ENCODE data around the gene RPL10. TPM values are rescaled to one million over a fixed set of nuclear protein-coding genes. Genes with fewer than 3 reads are reported as not detected.
A peak's percentile ranks its signal among the peaks of the same experiment; 100 is the strongest.

The RPL10 gene
- total RNA-seq (1,000 to 10,000 TPM; 4,733 to 4,862 TPM), polyA plus RNA-seq (1,000 to 10,000 TPM; 5,585 to 7,081 (median 6,663) TPM), total RNA-seq (1,712 to 3,287 (median 2,173) reads per million in 6 experiments)

DNA sequence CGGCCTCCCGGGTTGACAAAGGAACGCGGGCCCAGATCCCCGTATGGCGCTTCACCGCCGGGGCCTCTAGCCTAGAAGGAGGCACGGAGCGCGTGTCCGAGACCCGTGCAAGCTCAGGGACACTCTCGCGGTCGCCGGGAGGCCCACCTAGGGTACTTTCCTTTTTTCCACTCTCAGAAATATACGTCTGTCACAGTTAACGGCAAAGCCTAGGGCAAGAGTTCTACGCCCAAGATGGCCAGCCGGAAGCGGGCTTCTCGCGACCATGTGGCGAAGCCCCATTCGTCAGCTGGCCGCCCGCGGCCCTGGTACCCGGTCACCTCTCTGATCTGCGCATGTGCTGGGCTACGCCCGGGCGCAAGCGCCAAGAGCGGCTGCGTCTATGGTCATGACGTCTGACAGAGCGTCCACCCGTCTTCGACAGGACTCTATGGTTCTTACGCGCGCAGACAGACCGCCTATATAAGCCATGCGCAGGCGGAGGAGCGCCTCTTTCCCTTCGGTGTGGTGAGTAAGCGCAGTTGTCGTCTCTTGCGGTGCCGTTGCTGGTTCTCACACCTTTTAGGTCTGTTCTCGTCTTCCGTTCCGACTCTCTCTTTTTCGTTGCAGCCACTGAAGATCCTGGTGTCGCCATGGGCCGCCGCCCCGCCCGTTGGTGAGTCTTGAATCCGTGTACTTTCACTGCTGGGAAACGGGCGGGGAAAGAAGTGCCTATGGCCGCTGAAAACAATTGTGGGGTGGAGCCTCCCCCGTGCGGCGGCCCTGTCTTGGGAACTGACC, at the start of gene RPL10:
RPL10 (plus strand) TSS at position 490 of the 780 bp plus-strand sequence; CDS start at position 633, 143 bp downstream.
- peak within 1 kb of the TSS; percentile 97 to 100 (median 99) for H3K27ac Mint-ChIP-seq

DNA sequence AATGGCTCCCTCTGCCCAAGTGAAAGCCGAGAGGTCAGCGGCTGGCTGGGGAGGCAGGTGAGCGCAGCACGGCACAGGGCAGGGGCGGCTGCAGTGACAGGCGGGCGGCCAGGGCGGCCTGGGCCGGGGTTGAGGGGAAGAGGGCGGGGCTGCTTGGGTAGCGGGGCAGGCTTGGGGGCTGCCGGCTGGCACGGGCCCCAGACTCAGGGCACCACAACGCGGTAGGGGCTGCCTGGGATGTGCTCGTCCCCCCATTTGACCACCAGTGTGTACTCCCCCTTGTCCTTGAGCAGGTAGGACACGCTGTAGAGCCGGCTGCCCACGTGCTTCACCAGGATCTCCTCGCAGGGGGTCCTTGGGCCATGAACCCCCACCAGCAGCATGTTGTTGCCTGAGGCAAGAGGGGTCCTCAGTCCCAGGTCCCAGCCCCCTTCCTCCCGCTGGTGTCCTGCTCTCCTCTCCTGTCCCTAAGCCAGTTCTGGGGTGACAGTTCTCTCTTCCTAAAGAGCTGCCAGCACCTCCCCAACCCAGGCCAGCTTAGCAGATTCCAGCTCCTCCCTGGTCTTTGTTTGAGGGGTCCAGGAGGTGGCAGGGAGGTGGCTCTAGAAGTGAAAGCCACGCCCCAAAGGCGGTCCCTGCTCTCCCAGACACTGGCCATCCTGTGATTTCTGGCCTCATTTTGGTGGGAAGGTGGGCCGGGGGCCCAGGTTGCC, 49.4 kb upstream of the RPL10 start:
- H3K36me3 Mint-ChIP-seq, result peaks cover 0 to 28% (median 0%) of the 10 kb centered on the region in 3 donors
- H3K27me3 Mint-ChIP-seq, result no peaks in the 10 kb centered on the region
- no peak for ATAC-seq
- peaks cover 6 to 57% (median 46%) of the 10 kb centered on the region in 4 donors for H3K4me1 Mint-ChIP-seq
- DNase-seq, result peak in 1 of 10 donors; percentile 58
- peak overlapping the region in 3 of 10 donors; percentile 18 to 62 (median 18) for H3K4me3 Mint-ChIP-seq
- POLR2A ChIA-PET, result interaction anchor here (1.0 to 6.4 kb wide), 6 partner anchors 9 to 49 kb away, joined by 3 to 101 read pairs (median 6); partner anchors contain the start of genes EMD and FLNA
- H3K27ac Mint-ChIP-seq, result peak overlapping the region in 8 of 10 donors; percentile 29 to 97 (median 96)
- no peaks in the 10 kb centered on the region for H3K9me3 Mint-ChIP-seq

More for the DNA sequence above, at the start of gene RPL10:
- Mint-ChIP-seq H3K9me3 (no peaks in the 10 kb centered on the region), H3K4me3 (peak within 1 kb of the TSS; percentile 94 to 100 (median 96)), H3K4me1 (peaks cover 10 to 32% (median 22%) of the 10 kb centered on the region in 4 donors), H3K27me3 (no peaks in the 10 kb centered on the region), H3K36me3 (peaks cover 13 to 26% (median 16%) of the 10 kb centered on the region in 3 donors)
- POLR2A ChIA-PET, result interaction anchor here (0.7 to 6.0 kb wide), 36 partner anchors 13 to 471 kb away, joined by 3 to 102 read pairs (median 5); partner anchors contain the start of genes ATP6AP1, DNASE1L1, EMD and FAM3A
- DNase-seq, result peak; percentile 64 to 96 (median 87)
- peak; percentile 75 to 82 for ATAC-seq

DNA sequence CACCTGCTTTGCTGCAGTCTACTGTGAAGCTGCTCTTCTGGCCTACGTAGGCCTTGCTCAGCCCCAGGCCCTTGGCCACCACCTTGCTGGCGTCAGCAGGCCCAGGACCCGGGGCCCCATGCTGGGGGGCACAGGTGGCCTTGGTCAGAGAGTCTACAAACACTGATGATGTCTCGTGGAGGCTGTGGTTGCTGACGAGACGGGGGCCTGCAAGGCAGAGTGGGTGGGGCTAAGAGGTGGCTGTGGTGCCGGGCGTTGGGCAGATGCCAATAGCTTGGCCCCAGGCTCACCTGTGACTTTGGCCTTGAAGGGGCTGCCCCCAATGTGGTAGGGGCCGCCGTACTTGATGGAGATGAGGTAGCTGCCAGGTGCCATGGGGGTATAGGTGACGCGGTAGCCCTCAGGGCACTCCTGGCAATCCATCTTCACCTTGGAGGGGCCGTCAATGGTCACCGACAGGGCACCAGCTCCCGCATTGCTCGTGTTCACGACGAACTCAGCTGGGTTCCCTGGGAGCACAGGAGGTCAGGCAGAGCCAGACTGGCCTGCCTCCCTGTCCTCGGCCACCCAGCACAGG, 48.7 kb upstream of the RPL10 start:
- H3K27me3 Mint-ChIP-seq, result no peaks in the 10 kb centered on the region
- DNase-seq (peak in 1 of 10 donors; percentile 59), ATAC-seq (no peak)
- peaks cover 0 to 30% (median 0%) of the 10 kb centered on the region in 3 donors for H3K36me3 Mint-ChIP-seq
- POLR2A ChIA-PET, result interaction anchor here (0.9 to 6.4 kb wide), 9 partner anchors 8 to 198 kb away, joined by 3 to 101 read pairs (median 7); partner anchors contain the start of genes EMD, FLNA and IKBKG
- H3K4me1 Mint-ChIP-seq, result peaks cover 6 to 61% (median 48%) of the 10 kb centered on the region in 4 donors
- H3K9me3 Mint-ChIP-seq, result no peaks in the 10 kb centered on the region
- peak overlapping the region in 8 of 10 donors; percentile 19 to 95 (median 82) for H3K27ac Mint-ChIP-seq
- peak overlapping the region in 5 of 10 donors; percentile 7 to 62 (median 45) for H3K4me3 Mint-ChIP-seq

DNA sequence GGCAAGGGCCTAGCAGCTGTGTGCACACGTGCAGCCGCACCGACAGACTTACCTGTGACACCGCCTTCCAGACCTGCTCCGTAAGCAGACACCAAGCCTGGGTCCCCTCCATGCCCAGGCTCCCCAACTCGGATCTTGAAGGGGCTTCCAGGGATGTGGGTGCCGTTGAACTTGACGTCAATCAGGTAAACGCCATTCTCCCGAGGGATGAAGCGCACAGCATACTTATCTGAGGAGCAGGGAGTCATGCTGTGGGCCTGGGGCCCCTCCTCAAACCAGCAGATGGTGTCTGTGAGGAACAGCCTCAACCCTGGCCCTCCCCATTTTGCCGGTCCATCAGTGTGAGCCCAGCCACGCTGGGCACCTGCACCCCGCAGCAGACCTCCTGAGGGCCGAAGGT, 48.2 kb upstream of the RPL10 start:
- ATAC-seq (no peak), DNase-seq (peak in 1 of 10 donors; percentile 34)
- Mint-ChIP-seq H3K9me3 (no peaks in the 10 kb centered on the region), H3K27me3 (no peaks in the 10 kb centered on the region), H3K36me3 (peaks cover 0 to 30% (median 0%) of the 10 kb centered on the region in 3 donors), H3K4me1 (peaks cover 6 to 61% (median 49%) of the 10 kb centered on the region in 4 donors), H3K4me3 (peak overlapping the region in 6 of 10 donors; percentile 9 to 68 (median 42)), H3K27ac (peak overlapping the region in 9 of 10 donors; percentile 8 to 95 (median 79))
- POLR2A ChIA-PET, result interaction anchor here (0.9 to 6.4 kb wide), 9 partner anchors 8 to 197 kb away, joined by 3 to 101 read pairs (median 7); partner anchors contain the start of genes EMD, FLNA and IKBKG

DNA sequence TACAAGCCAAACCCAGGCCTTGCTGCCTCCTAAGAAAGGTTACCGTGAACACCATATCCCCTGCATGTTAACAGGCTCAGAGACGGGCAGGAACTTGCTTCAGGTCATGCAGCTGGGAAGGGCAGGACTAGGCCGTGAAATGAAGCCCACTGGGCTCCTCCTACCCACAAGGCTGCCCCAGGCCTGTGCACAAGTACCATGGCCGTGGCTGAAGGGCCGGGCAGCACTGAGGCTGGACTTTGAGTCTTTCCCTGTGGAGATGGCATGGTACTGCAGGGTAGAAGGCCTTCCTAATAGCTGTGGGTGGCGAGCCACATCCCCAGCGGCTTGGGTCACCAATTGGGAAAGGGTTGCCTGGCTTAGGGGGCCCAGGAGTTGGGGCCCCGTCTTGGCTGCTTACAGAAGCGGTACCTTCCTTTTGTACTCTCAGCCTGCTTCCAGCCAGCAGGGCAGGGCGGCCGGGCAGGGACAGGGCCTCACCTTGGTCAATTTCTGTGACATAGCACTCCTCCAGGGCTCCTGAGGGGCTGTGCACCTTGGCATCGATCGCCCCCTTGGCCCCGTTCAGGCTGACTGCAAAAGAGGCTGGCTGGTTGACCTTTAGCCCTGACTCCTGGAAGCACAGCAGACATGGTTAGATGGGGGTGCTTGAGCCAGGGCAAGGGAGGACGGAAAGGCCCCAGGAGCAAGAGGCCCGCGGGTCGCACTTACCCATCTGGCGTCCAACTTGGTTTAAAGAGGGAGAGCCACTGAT, 47.6 kb upstream of the RPL10 start:
- Mint-ChIP-seq H3K27me3 (no peaks in the 10 kb centered on the region), H3K36me3 (peaks cover 0 to 34% (median 0%) of the 10 kb centered on the region in 3 donors), H3K27ac (peak overlapping the region in 9 of 10 donors; percentile 31 to 95 (median 85)), H3K4me1 (peaks cover 6 to 61% (median 49%) of the 10 kb centered on the region in 4 donors), H3K4me3 (peak overlapping the region in 9 of 10 donors; percentile 10 to 70 (median 53)), H3K9me3 (no peaks in the 10 kb centered on the region)
- POLR2A ChIA-PET, result interaction anchor here (1.3 to 6.4 kb wide), 8 partner anchors 12 to 197 kb away, joined by 3 to 101 read pairs (median 7); partner anchors contain the start of genes EMD, FLNA and IKBKG
- peak in 1 of 10 donors; percentile 27 for DNase-seq
- peak; percentile 0 to 1 for ATAC-seq

DNA sequence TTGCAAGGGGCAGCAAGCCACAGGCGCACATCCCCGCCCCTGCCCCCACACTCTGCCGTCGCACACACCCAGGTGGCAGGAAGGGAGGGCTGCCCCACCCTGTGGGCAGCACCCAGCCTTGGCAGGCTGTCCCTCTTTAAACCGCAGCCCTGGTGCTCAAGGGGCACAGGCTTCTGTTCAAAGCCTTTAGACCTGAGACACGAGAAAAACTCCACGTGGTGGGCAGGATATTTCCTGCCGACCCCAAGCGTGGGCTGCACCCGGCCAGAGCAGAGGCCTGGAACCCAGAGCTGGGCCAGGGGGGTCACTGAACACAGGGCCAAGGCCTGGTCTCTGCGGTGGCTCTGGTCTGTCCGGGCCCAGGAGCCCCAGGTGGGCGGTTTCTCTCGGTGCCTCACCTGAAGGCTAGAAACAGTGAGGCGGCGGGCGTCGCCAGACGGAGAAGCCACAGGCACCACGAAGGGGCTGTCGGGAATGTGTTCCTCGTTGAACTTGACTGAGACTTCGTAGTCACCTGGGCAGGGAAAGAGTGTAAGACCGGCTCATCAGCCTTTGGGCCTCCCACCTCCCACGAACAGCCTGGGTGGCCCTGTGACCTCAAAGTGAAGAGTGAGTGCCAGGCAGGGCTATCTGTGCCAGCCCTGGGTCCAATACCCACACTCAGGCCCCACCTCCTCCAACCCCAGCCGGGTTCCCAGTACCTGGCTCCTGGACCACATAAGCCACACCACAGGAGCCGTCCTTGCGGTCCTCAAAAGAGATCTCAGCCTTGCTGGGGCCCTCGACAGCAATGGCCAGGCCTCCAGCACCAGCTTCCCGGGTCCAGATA, 46.8 kb upstream of the RPL10 start:
- DNase-seq (peak in 6 of 10 donors; percentile 56 to 83 (median 66)), ATAC-seq (peak; percentile 60 to 79)
- Mint-ChIP-seq H3K4me3 (peak overlapping the region in 9 of 10 donors; percentile 39 to 70 (median 62)), H3K9me3 (no peaks in the 10 kb centered on the region), H3K27me3 (no peaks in the 10 kb centered on the region), H3K4me1 (peaks cover 7 to 65% (median 51%) of the 10 kb centered on the region in 4 donors), H3K27ac (peak overlapping the region; percentile 78 to 95 (median 88)), H3K36me3 (peaks cover 0 to 37% (median 0%) of the 10 kb centered on the region in 3 donors)
- POLR2A ChIA-PET, result interaction anchor here (1.0 to 6.4 kb wide), 7 partner anchors 11 to 35 kb away, joined by 3 to 101 read pairs (median 6); no protein-coding TSS in a partner anchor

DNA sequence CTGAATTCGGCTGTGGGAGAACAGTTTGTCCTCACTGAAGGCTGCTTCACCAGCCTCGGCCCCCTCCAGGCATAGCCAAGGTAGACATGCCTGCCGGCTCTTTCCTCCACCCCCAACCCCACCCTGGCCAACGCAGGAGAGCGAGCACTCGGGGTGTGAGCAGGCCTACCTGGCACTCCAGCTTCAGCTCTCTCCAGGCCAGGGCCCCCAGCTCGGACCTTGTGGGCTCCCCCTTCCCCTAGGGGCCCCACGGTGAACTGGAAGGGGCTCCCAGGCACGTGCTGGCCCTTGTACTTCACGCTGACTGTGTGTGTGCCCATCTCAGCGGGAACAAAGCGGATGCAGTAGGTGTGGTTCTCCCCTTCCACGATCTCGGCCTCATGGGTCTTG, 46.2 kb upstream of the RPL10 start:
- ATAC-seq, result peak; percentile 5 to 7
- POLR2A ChIA-PET, result interaction anchor here (1.0 to 6.4 kb wide), 5 partner anchors 16 to 36 kb away, joined by 3 to 101 read pairs (median 3); no protein-coding TSS in a partner anchor
- peaks cover 0 to 38% (median 0%) of the 10 kb centered on the region in 3 donors for H3K36me3 Mint-ChIP-seq
- no peaks in the 10 kb centered on the region for H3K9me3 Mint-ChIP-seq
- no peak for DNase-seq
- H3K4me1 Mint-ChIP-seq, result peaks cover 8 to 65% (median 52%) of the 10 kb centered on the region in 4 donors
- no peaks in the 10 kb centered on the region for H3K27me3 Mint-ChIP-seq
- H3K27ac Mint-ChIP-seq, result peak overlapping the region; percentile 78 to 95 (median 89)
- peak overlapping the region in 7 of 10 donors; percentile 34 to 70 (median 59) for H3K4me3 Mint-ChIP-seq

DNA sequence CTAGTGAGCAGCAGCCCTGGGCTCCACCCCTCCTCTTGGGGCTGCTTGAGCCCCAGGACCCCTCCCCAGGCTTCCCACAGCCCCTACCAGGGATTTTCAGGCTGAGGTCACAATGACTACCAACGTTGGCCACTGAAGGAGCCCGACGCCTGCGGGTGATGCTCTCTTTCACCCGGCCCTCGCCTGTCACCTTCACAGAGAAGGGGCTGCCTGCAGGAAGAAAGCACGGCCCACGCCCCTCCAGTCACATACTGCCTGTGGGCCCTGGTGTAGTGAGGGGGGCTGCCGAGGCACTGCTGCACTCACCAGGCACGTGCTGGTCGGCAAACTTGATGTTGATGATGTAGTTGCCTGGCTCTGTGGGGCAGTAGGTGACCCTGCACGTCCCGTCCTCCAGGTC, 45.7 kb upstream of the RPL10 start:
- ATAC-seq, result no peak
- peak in 1 of 10 donors; percentile 45 for DNase-seq
- Mint-ChIP-seq H3K9me3 (no peaks in the 10 kb centered on the region), H3K4me3 (peak overlapping the region in 4 of 10 donors; percentile 34 to 70 (median 49)), H3K36me3 (peaks cover 0 to 36% (median 0%) of the 10 kb centered on the region in 3 donors), H3K27me3 (no peaks in the 10 kb centered on the region), H3K4me1 (peaks cover 3 to 62% (median 48%) of the 10 kb centered on the region in 4 donors), H3K27ac (peak overlapping the region in 7 of 10 donors; percentile 78 to 95 (median 87))
- POLR2A ChIA-PET, result interaction anchor here (0.8 to 6.4 kb wide), 4 partner anchors 10 to 30 kb away, joined by 3 to 101 read pairs (median 3); no protein-coding TSS in a partner anchor

DNA sequence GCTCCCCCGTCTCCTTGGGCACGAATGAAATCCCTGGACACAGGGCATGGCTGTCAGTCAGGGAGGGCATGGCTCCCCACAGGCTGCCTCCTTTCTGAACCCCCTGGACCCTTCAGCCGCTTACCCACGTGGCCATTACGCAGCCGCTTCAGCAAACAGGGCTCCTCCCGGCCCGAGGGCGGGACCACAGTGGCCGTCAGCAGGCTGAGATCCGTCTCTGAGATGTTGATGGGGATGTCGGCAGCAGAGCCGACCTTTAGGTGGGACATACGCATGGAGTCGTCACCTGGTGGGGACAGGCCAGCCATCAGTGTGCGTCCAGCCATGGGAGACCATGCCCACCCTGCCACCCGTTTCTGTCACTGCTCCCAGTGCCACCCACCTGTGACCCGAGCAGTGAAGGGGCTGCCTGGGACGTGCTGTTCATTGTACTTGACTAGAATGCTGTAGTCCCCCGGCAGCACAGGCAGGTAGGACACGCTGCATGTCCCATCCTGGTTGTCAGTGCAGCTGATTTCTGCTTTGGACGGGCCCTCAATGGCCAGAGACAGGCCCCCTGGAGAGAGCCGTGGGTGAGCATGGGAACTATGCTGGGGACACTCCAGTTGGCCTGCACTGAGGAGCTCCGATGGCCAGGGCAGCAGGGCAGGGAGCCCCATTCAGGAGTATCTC, 44.9 kb upstream of the RPL10 start:
- DNase-seq, result peak in 1 of 10 donors; percentile 24

More for the DNA sequence above, 44.9 kb upstream of the RPL10 start:
- H3K27me3 Mint-ChIP-seq, result no peaks in the 10 kb centered on the region
- H3K4me1 Mint-ChIP-seq, result peaks cover 2 to 62% (median 44%) of the 10 kb centered on the region in 4 donors
- no peak for ATAC-seq
- peaks cover 0 to 37% (median 0%) of the 10 kb centered on the region in 3 donors for H3K36me3 Mint-ChIP-seq
- H3K9me3 Mint-ChIP-seq, result no peaks in the 10 kb centered on the region
- peak overlapping the region in 2 of 10 donors; percentile 6 to 25 for H3K4me3 Mint-ChIP-seq
- peak overlapping the region in 4 of 10 donors; percentile 29 to 95 (median 48) for H3K27ac Mint-ChIP-seq
- POLR2A ChIA-PET, result interaction anchor here (0.8 to 2.7 kb wide), 2 partner anchors 9 to 15 kb away, joined by 3 to 21 read pairs; no protein-coding TSS in a partner anchor
